HT-29 (cell line): ENCODE data around the gene CRELD2. TPM values are rescaled to one million over a fixed set of nuclear protein-coding genes. Genes with fewer than 3 reads are reported as not detected.

Source experiments
- DNase-seq: peaks from one replicate; pipeline ENCODE4 v3.0.0-alpha.2; 2015; ENCODE audit warnings: low spot score
- total RNA-seq: library from RNA; depleted of rRNA; stranded (reverse); fragments of >200 nt; shearing (Covaris generic); gene quantifications from 2 replicates; pipeline ENCODE4 v1.2.3, GENCODE V29; 2014

The CRELD2 gene
- total RNA-seq, 1 experiment from 2014 or later = 70.4 TPM

DNA sequence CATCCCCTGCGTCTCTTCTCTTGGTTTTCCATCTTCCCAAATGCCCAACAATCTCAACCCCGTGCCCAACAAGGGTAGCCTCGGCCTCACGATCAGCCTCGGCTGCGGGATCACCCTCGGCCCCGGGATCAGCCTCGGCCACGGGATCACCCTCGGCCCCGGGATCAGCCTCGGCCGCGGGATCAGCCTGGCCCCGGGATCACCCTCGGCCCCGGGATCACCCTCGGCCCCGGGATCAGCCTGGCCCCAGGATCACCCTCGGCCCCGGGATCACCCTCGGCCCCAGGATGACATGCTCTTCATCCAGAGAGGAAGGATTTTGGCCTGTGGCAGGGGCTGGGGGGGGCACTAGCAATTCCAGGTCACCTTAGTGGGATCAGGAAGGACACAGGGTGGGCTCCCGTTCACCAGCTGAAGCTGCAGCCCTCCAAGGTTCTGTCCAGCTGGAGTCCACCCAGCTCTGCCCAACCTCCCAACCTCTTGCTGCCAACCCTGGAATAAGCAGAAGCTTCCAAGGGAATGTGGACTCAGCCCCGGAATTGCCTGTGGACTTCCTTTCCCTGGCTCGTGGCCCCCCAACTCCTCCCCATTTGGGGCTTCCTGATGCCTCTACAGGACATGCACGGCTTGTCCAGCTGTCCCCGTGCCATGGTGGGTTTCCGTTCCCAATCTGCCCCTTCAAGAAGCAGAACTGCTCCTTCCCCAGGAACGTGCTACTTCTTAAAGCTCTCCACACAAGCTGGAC lies 6.4 kb upstream of the CRELD2 start:
- DNase-seq = no peak

- no peak for DNase-seq
Observed at GRCh38 chr22:49913026-49913425, 5.4 kb upstream of the CRELD2 start.

- no peak for DNase-seq
Observed at GRCh38 chr22:49913446-49913845, 5.0 kb upstream of the CRELD2 start.

- DNase-seq = no peak
Observed at GRCh38 chr22:49914256-49914655, 4.2 kb upstream of the CRELD2 start.

DNA sequence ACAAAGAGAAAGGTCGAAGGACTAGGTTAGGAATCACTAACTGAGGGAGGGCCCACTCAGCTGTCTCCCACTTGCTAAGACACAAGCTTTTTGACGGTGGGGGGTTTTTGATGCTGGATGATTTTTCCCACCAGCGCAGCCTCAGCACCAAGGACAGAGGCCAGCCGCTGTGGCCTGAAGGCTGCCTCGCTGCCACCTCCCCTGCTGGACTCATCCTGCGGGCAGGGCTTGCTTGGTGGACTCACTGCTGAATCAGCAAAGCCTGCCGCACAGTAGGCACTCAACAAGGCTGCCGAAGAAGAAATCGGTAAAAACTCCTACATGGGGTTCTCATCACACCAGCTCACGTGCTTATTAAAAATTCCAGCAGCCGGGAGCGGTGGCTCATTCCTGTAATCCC lies 2.8 kb upstream of the CRELD2 start:
- no peak for DNase-seq

DNA sequence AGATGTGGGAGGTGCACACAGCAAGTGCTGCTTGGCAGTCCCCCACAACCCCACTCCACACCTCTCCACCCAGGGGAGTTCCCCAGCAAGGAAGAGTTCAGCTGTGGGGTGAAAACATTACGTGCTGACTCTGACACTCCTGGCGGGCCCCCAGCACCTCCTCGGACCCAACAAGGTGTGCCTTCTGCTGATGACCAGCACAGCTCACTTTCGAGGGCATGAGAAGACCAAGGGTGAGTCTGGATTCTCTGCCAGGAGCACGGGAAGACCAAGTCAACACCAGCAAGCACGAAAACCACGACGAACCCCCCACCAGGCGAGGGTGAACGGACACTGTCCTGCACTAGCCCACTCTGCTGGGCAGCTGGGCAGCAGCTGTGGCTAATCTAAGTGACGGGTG lies 1.6 kb upstream of the CRELD2 start:
- no peak for DNase-seq

- no peak for DNase-seq
Observed at GRCh38 chr22:49918911-49919881, 762 bp downstream of the CRELD2 start.

DNA sequence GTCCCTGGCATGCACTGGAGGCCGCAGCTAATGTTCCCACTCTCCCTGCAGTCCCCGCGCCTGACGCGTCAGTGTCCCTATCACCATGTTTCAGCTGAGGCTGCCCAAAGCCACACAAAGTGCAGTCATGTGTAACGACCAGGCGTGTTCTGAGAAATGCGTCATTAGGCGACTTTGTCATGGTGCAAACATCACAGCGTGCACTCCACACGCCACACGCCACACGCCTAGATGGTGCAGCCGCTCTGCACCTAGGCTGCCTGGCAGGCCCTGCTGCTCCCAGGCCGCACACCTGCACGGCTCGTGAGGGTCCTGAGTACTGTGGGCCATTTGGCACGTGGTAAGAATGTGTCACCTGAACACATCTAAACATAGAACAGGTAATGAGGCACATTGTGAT lies 2.4 kb downstream of the CRELD2 start:
- DNase-seq = no peak

- no peak for DNase-seq
Observed at GRCh38 chr22:49921508-49922278, 3.3 kb downstream of the CRELD2 start.

DNA sequence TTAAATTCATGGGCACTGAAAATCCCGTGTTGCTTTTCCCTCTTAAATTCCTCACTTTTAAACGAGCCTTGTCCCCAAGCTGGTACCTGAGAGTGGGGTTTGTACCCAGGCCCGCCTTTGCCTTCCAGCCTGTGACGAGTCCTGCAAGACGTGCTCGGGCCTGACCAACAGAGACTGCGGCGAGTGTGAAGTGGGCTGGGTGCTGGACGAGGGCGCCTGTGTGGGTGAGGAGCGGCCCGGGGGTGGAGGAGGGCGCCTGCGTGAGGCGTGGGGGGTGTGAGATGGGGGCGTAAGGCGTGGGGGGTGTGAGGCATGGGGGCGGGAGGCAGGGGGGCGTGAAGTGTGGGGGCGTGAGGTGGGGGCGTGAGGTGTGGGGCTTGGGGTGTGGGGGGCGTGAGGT lies 4.0 kb downstream of the CRELD2 start:
- no peak for DNase-seq

- DNase-seq = no peak
Observed at GRCh38 chr22:49922926-49923325, 4.5 kb downstream of the CRELD2 start.

- no peak for DNase-seq
Observed at GRCh38 chr22:49923445-49923844, 5.0 kb downstream of the CRELD2 start.

- no peak for DNase-seq
Observed at GRCh38 chr22:49924113-49924833, 5.8 kb downstream of the CRELD2 start.

DNA sequence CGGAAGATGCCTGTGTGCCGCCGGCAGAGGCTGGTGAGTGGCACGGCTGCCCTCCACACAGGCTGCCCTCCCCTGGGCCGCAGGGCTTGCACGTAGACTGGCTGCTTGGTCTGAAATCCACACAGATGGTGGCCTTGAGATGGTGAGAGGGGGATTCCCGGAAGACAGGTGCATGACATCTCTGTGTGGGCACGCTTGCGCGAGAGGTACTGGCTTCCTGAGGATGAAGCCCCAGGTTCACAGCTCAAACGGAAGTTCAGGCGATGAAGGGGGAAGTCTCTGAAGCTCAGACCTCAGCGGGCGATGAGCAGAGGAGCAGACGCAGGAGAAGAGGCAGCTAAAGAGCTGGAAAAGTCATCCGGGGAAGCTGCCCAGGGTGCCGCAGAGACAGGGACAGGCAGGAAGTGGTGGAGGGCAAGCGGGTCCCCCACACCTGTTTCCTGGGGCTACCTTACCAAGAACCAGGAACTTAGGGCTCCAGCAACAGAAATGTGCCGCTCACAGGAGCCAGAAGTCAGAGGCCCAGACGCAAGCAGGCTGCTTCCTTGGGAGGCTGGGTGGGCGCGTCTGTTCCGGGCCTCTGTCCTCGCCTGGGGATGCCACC lies 7.2 kb downstream of the CRELD2 start:
- DNase-seq = no peak

DNA sequence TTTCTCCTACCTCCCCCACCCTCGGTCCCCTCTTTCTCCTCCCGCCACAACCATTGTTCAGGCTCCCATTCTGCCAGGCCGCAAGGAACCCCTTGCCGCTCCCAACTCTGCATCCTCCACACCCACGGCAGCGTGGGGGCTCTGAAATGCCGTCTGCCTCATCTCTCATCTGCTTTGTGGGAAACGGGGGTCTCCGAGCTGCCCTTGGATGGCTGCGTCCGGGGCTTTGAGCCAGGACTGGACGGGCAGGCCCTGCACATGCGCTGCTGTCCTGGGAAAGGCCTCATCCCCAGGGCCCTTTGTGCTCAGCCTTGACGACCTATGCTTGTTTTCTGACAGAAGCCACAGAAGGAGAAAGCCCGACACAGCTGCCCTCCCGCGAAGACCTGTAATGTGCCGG lies 8.5 kb downstream of the CRELD2 start:
- no peak for DNase-seq

DNA sequence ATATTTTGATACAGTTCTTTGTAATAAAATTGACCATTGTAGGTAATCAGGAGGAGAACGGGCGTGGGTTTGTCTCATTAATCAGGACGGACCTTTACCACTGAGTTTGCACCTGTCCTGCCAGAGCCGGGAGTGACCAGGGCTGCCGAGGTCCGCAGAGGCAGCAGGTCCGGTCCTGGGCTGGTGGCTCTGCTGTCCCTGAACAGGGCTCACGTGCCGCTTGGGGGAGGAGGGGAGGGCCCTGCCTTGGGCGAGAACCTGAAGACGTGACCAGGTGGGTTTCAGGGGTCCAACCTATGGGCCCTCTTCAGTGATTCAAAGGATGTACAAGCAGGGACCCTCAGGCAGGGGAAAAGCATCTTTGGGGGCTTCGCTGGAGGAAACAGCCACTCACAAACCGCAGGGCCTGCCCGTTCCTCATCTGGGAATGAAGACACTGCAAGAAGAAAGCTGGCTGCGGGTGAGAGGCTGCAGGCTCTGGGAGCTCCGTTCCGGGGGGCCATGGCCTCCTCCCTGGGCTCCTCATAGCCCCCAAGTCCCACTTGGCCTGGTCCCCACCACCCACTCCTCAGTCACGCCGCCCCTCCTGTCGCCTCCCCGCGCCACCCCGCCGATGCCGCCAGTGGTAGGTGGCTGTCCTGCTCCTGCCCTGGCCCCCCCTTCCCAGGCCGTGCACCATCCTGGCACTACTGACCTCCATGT lies 9.2 kb downstream of the CRELD2 start:
- no peak for DNase-seq

DNA sequence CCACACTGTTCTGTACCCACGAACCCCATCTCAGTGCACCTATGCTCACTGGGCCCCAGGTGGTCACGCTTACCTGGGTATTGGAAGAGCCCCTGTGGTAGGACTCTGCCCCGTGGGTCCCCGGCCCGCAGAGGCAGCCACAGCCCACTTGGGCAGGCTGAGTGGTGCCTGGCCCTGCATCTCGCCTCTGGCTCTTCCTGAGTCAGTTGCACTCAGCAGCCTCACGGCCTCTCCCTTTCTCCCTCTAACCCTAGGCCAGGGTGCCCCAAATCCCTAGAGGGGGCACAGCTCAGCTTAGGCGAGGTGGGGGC lies 9.7 kb downstream of the CRELD2 start:
- no peak for DNase-seq

- DNase-seq = no peak
Observed at GRCh38 chr22:49928555-49929210, 10.2 kb downstream of the CRELD2 start.

- peak; percentile 49 for DNase-seq
Observed at GRCh38 chr22:49929211-49929979, 11.0 kb downstream of the CRELD2 start.
